ENCODE results near the gene NOS1AP. TPM values are rescaled to one million over a fixed set of nuclear protein-coding genes. Genes with fewer than 3 reads are reported as not detected.

The NOS1AP gene
- total RNA-seq, 2 donors from 2014 or later = not detected

- Mint-ChIP-seq H3K27ac (no peak overlapping the region), H3K36me3 (ENCODE audit: low read depth) (no peaks in the 10 kb centered on the region), H3K4me1 (peaks cover 2% of the 10 kb centered on the region), H3K27me3 (peaks cover 12% of the 10 kb centered on the region), H3K4me3 (no peak overlapping the region)
- no peaks in the 10 kb centered on the region for H3K9me3 ChIP-seq (ENCODE audit: control insufficient read depth, low read length, poor library complexity, severe bottlenecking)
- ATAC-seq = no peak
- no peak for DNase-seq
Observed at GRCh38 chr1:162373541-162374260, 304.2 kb downstream of the NOS1AP start.

GRCh38 chr1:162374406-162374805, 304.9 kb downstream of the NOS1AP start:
- DNase-seq = no peak
- Mint-ChIP-seq H3K27me3 (peaks cover 12% of the 10 kb centered on the region), H3K4me3 (no peak overlapping the region), H3K4me1 (peaks cover 2% of the 10 kb centered on the region), H3K36me3 (ENCODE audit: low read depth) (no peaks in the 10 kb centered on the region), H3K27ac (no peak overlapping the region)
- H3K9me3 ChIP-seq (ENCODE audit: control insufficient read depth, low read length, poor library complexity, severe bottlenecking) = no peaks in the 10 kb centered on the region
- ATAC-seq = no peak

DNA sequence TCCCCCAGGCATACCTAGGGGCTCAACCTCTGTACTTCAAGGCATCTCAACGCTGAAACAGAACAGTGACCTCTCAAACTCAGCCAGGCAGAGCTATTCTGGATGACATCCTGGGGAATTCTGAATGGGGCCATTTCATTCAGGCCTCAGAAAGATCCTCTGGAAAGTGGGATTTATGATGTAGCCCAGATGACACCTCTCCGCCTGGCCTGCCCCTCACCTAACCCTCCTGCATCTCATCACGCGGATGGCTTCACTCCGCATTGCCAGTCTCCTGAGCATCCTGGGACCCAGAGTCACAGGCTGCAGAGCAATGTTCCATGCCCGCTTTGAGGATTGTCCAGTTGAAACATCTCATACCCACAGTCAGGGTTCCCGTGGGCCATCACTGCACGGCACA, 306.0 kb downstream of the NOS1AP start:
- no peak overlapping the region for H3K27ac Mint-ChIP-seq
- H3K27me3 Mint-ChIP-seq = peaks cover 12% of the 10 kb centered on the region
- no peaks in the 10 kb centered on the region for H3K9me3 ChIP-seq (ENCODE audit: control insufficient read depth, low read length, poor library complexity, severe bottlenecking)
- peaks cover 2% of the 10 kb centered on the region for H3K4me1 Mint-ChIP-seq
- no peak overlapping the region for H3K4me3 Mint-ChIP-seq
- H3K36me3 Mint-ChIP-seq (ENCODE audit: low read depth) = no peaks in the 10 kb centered on the region
- no peak for DNase-seq
- no peak for ATAC-seq

DNA sequence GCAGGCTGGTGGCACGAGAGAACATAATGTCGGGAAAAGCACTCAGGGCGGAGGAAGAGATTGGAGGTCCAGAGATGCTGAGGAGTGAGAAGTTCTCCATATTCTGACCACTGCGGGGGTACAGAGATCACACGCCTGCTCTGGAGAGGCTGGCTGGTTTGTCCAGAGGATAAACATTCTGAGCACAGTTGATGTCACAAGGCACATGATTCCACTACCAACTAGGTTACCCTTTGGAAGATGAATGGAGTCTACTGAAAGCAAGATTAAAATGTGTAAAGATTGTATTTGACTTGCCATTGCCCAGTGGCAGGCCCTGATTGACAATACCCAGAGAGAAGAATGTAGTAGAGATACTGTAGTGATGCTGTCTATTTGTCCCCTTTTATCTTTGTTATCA, 307.2 kb downstream of the NOS1AP start, which contains the start of gene SPATA46:
SPATA46 (minus strand) TSS at position 164 of the 400 bp plus-strand sequence; CDS start at position 100, 64 bp downstream.
- Mint-ChIP-seq H3K27me3 (peaks cover 12% of the 10 kb centered on the region), H3K4me1 (peaks cover 2% of the 10 kb centered on the region), H3K27ac (no peak within 1 kb of the TSS), H3K36me3 (ENCODE audit: low read depth) (no peaks in the 10 kb centered on the region), H3K4me3 (peak within 1 kb of the TSS; percentile 19)
- no peaks in the 10 kb centered on the region for H3K9me3 ChIP-seq (ENCODE audit: control insufficient read depth, low read length, poor library complexity, severe bottlenecking)
- ATAC-seq (no peak), DNase-seq (no peak)

GRCh38 chr1:162380061-162380846, 310.8 kb downstream of the NOS1AP start:
- Mint-ChIP-seq H3K36me3 (ENCODE audit: low read depth) (peaks cover under 1% of the 10 kb centered on the region), H3K4me1 (peaks cover 2% of the 10 kb centered on the region), H3K27me3 (peaks cover 7% of the 10 kb centered on the region), H3K4me3 (no peak overlapping the region), H3K27ac (no peak overlapping the region)
- ATAC-seq (no peak), DNase-seq (no peak)
- no peaks in the 10 kb centered on the region for H3K9me3 ChIP-seq (ENCODE audit: control insufficient read depth, low read length, poor library complexity, severe bottlenecking)

GRCh38 chr1:162381383-162381782, 311.9 kb downstream of the NOS1AP start, which contains the start of gene C1orf226:
C1orf226 (plus strand) TSS chr1:162381728; CDS start chr1:162381902, 174 bp downstream.
- Mint-ChIP-seq H3K27me3 (peaks cover 11% of the 10 kb centered on the region), H3K4me1 (peaks cover 2% of the 10 kb centered on the region), H3K36me3 (ENCODE audit: low read depth) (peaks cover 2% of the 10 kb centered on the region), H3K4me3 (no peak within 1 kb of the TSS), H3K27ac (no peak within 1 kb of the TSS)
- no peaks in the 10 kb centered on the region for H3K9me3 ChIP-seq (ENCODE audit: control insufficient read depth, low read length, poor library complexity, severe bottlenecking)
- DNase-seq (no peak), ATAC-seq (no peak)

GRCh38 chr1:162381941-162382750, 312.7 kb downstream of the NOS1AP start:
- Mint-ChIP-seq H3K36me3 (ENCODE audit: low read depth) (peaks cover 2% of the 10 kb centered on the region), H3K4me3 (no peak overlapping the region), H3K4me1 (peaks cover 2% of the 10 kb centered on the region), H3K27me3 (peaks cover 19% of the 10 kb centered on the region), H3K27ac (no peak overlapping the region)
- no peak for DNase-seq
- H3K9me3 ChIP-seq (ENCODE audit: control insufficient read depth, low read length, poor library complexity, severe bottlenecking) = no peaks in the 10 kb centered on the region
- ATAC-seq = no peak

DNA sequence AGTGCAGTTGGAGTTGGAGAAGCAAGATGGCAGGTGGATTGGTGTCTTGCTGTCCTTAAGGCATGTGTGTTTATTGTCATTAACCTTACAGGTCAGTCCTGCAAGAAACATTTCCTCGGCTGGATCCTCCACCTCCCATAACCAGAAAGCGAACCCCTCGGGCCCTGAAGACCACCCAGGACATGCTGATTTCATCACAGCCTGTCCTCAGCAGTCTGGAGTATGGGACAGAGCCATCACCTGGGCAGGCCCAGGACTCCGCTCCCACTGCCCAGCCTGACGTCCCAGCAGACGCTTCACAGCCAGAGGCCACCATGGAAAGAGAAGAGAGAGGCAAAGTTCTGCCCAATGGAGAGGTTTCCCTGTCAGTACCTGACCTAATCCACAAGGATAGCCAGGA, 313.6 kb downstream of the NOS1AP start:
- Mint-ChIP-seq H3K27me3 (peaks cover 28% of the 10 kb centered on the region), H3K4me1 (no peaks in the 10 kb centered on the region), H3K36me3 (ENCODE audit: low read depth) (peaks cover 2% of the 10 kb centered on the region), H3K4me3 (no peak overlapping the region), H3K27ac (no peak overlapping the region)
- DNase-seq (no peak), ATAC-seq (no peak)
- no peaks in the 10 kb centered on the region for H3K9me3 ChIP-seq (ENCODE audit: control insufficient read depth, low read length, poor library complexity, severe bottlenecking)

GRCh38 chr1:162383516-162383915, 314.0 kb downstream of the NOS1AP start:
- H3K9me3 ChIP-seq (ENCODE audit: control insufficient read depth, low read length, poor library complexity, severe bottlenecking) = no peaks in the 10 kb centered on the region
- H3K27ac Mint-ChIP-seq = no peak overlapping the region
- peaks cover 33% of the 10 kb centered on the region for H3K27me3 Mint-ChIP-seq
- H3K36me3 Mint-ChIP-seq (ENCODE audit: low read depth) = peaks cover 2% of the 10 kb centered on the region
- no peaks in the 10 kb centered on the region for H3K4me1 Mint-ChIP-seq
- no peak for DNase-seq
- no peak for ATAC-seq
- H3K4me3 Mint-ChIP-seq = no peak overlapping the region

DNA sequence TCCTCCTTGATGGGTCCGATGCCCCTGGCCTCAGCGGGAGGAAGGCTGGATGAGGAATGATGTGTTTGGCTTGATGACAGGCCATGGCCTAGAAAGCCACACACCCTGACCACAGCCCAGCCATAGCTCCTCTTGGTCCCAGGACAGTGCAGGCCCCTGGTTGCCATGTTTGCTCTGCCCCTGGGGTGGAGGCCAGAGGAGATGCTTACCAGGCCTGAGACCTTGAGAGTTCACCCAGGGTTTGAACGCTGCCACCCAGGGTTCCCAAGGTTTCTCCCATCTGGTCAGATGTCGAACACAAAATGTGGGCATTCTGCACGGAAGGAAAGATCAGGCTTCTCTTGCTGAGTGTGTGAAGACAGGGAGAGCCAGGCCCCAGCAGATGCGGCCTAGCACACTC, 314.6 kb downstream of the NOS1AP start:
- Mint-ChIP-seq H3K4me1 (peaks cover 3% of the 10 kb centered on the region), H3K4me3 (no peak overlapping the region), H3K27me3 (peaks cover 39% of the 10 kb centered on the region), H3K27ac (no peak overlapping the region), H3K36me3 (ENCODE audit: low read depth) (peaks cover 2% of the 10 kb centered on the region)
- no peak for ATAC-seq
- DNase-seq = no peak
- H3K9me3 ChIP-seq (ENCODE audit: control insufficient read depth, low read length, poor library complexity, severe bottlenecking) = no peaks in the 10 kb centered on the region

DNA sequence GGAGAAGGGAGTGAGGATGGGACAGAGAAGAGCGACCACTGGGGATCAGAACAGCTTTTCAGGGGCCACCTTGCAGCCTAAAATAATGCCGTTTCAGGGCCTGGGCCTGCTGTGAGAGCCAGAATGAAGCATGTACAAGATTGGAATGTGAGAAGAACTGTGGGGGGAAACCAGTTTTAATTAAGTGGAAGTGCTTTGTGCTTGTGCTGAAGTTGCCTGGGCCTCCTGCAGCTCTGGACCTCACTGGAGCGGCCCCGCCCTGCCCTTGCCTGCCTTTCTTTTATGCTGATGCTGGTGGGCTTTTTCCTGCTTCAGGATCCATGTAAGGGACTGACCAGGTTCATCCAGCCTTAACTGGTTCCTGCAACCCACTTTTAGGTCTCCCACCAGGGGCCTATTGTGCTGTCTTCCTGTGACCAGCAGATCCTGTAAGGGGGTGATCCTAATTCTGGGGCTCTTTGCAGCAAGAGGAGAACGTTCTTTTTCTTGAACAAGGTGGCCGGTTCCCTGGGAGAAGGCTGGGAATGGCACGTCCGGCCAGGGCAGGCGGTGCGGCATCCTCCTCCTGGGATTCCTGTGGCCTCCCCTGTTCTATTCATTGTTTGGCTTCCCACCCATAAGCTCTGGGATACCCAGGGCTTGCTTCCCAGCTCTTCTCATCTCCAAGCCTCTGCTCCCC, 315.2 kb downstream of the NOS1AP start:
- Mint-ChIP-seq H3K36me3 (ENCODE audit: low read depth) (peaks cover 2% of the 10 kb centered on the region), H3K27ac (no peak overlapping the region), H3K4me3 (no peak overlapping the region), H3K4me1 (peaks cover 8% of the 10 kb centered on the region), H3K27me3 (peaks cover 45% of the 10 kb centered on the region)
- no peaks in the 10 kb centered on the region for H3K9me3 ChIP-seq (ENCODE audit: control insufficient read depth, low read length, poor library complexity, severe bottlenecking)
- no peak for ATAC-seq
- DNase-seq = no peak

DNA sequence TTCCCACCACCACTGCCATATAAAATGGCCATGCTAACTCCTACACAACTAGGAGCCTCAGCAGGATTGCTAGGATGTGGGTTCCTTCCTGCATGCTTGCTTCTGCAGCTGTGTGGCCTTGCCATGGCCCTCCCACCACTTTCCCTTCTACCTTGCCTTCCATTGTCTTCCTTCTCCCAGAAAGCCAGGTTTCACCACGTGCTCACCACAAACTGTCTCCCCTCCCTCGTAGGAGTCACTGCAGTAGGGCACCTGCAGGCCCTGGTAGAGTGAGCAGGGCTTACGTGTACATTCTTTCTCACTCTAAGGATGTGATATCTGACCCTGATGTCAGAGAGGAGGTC, 315.8 kb downstream of the NOS1AP start:
- no peak overlapping the region for H3K27ac Mint-ChIP-seq
- DNase-seq = no peak
- H3K4me1 Mint-ChIP-seq = peaks cover 8% of the 10 kb centered on the region
- ATAC-seq = no peak
- H3K27me3 Mint-ChIP-seq = peaks cover 50% of the 10 kb centered on the region
- peaks cover 2% of the 10 kb centered on the region for H3K36me3 Mint-ChIP-seq (ENCODE audit: low read depth)
- no peaks in the 10 kb centered on the region for H3K9me3 ChIP-seq (ENCODE audit: control insufficient read depth, low read length, poor library complexity, severe bottlenecking)
- no peak overlapping the region for H3K4me3 Mint-ChIP-seq
